RPMI7951 (cell line): ENCODE results near the gene AASDH. TPM values are rescaled to one million over a fixed set of nuclear protein-coding genes. Genes with fewer than 3 reads are reported as not detected.

Source experiments
- DNase-seq: peaks from one replicate; pipeline ENCODE4 v3.0.0-alpha.2; 2012; ENCODE audit warnings: low read depth
- total RNA-seq: library from RNA; depleted of rRNA; stranded (reverse); fragments of >200 nt; shearing (Covaris generic); gene quantifications from 2 replicates; pipeline ENCODE4 v1.2.3, GENCODE V29; 2014

Gene AASDH
- total RNA-seq, 1 experiment from 2014 or later: 10.0 TPM

DNA sequence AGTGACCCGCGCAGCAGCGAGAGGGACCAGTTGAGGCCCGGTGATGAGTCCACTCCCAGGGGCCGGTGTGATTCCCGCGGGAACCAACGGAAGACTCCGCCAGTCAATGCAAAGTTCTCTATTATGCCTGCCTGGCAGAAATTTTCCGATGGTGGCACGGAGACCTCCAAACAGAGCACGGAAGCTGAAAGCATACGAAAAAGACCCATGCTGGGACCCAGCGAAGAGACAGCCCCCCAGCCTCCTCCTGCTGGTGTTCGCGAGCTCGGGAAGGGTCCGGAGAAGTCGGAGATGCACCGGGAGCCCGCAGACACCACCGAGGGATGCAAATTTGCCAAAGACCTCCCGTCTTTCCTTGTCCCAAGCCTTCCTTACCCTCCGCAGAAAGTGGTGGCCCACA is 71.7 kb downstream of the AASDH start:
- no peak for DNase-seq

GRCh38 chr4:56315041-56315440 is 72.2 kb downstream of the AASDH start:
- DNase-seq: no peak

- no peak for DNase-seq
These were observed 72.9 kb downstream of the AASDH start for GRCh38 chr4:56314207-56314915.

GRCh38 chr4:56313132-56313531 is 74.2 kb downstream of the AASDH start:
- no peak for DNase-seq

GRCh38 chr4:56311299-56311975 is 75.9 kb downstream of the AASDH start:
- no peak for DNase-seq

DNA sequence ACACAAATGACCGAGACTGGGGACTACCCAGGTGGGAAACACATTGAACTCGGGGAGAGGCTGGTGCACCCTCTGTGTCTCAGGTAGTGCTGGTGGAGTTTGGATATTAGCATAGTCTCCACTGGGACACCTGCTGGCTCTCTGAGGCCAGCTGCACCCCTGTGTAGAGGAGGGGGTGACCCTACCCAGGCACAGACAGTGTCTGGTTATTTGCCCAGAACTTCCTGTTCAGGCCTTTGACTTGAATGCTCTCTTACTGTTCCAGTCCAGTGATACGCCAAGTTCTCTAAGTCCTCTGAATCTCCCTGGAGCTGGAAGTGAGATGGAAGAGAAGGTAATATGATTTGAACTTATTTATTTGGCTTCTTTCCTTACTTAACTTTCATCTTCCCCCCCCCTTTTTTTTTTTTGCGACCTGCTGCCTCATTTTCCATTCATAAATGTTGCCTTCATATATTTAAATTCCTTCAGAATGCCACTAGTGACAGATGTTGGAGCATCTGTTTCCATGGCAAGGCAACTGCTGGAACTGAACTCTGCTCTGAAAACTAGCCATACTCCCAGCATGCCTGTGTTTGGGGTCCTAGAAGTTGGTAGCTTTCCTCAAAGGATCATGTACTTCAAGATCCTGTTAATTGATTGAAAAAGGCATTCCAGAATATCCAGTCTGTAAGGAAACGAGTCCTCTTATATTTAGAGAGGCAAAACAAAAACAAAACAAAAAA is 76.7 kb downstream of the AASDH start:
- no peak for DNase-seq

- DNase-seq: no peak
These were observed 78.9 kb downstream of the AASDH start for GRCh38 chr4:56308384-56308783.

DNA sequence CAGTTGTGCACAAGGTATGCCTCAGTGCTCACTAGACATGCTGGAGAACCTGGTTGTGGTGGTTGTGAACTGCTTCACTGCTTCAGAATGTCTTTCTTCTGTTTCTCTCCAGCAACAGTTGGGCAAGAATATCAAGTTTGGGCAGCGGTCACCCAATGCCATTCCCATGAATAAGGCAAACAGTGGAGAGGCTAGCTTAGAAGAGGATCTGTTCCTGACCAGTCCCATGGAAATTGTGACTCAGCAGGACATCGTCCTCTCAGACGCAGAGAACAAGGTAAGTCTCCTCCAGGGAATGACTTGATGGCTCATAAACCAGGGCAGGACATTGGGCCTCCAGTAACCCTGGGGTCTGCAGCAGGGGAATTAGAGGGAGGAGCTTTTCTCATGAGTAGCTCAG is 79.9 kb downstream of the AASDH start:
- DNase-seq: peak; percentile 6

- no peak for DNase-seq
These were observed 81.9 kb downstream of the AASDH start for GRCh38 chr4:56305390-56305789.

- DNase-seq: no peak
These were observed 83.4 kb downstream of the AASDH start for GRCh38 chr4:56303921-56304320.

DNA sequence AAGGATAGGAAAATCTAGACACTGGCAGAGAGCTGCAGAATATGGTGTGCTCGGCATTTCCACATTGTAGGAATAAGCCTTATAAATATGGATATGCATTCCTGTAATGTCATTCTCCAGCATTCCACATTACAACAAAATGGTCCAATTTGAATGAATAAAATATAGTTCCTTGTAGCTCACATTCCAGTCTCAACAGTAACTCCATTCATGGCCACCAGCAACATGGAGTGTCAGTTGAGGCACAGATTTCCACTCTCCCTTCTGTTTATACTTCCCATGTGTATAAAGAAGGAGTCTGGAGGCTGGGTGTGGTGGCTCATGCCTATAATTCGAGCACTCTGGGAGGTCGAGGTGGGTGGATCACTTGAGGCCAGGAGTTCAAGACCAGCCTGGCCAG is 84.5 kb downstream of the AASDH start:
- peak; percentile 20 for DNase-seq

- no peak for DNase-seq
These were observed 85.2 kb downstream of the AASDH start for GRCh38 chr4:56301997-56302496.

- peak; percentile 73 for DNase-seq
These were observed 85.9 kb downstream of the AASDH start for GRCh38 chr4:56301181-56301996.

DNA sequence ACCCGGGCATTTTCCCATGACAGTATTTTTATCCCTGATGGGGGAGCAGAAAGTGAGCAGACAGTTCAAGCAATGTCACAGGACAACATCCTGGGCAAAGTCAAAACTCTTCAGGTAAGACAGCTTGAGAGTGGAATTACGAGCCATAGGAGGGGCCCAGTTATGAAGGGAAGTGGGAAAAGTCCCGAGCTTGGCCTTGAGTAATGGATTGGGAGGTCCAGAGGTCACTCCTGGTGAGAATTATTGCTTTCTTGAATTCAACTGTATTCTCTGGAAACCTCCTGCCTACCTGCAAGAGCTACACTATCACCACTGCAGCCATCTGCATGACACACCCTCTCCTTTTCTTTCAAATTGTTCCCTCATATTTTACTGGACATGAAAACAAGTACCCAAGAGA is 89.1 kb downstream of the AASDH start:
- DNase-seq: no peak

DNA sequence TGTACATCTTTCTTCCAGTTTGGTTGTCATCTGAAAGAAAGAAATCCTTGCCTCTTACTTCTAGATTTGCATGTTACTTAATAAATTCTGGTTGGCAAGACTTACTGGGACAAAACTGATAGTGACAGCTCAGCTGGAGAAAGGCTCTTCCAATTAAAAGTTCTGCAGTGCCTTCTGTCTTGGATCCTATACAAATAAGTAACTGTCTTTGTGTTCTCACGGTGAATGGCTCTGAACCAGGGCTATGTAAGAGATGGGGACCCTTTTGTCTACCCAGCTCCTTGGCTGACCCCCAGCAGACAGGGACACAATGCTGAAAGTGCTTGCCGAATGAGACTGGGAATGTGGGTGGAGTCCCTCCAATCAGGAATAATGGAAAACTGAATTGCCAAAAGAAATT is 89.5 kb downstream of the AASDH start:
- DNase-seq: no peak

GRCh38 chr4:56296526-56296925 is 90.8 kb downstream of the AASDH start:
- DNase-seq: no peak

- DNase-seq: no peak
These were observed 94.2 kb downstream of the AASDH start for GRCh38 chr4:56293121-56293520.

DNA sequence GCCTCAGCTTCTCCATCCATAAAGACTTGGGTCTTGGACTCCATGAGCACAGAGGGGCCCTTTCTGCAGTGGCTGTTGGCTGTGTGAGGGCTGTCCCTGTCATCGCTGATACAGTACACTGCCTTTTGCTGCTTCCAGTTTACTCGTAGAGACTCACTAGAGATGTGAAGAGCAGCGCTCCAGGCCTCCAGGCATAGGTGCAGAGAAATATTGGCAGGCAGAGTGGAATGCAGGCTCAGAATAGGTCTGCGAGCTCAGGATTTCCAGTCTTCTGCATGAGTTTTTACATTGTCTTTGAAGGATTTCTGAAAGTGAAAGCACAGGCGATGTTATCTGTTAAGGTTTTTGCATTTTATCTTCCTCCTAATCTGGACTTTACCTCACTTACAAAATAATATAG is 97.4 kb downstream of the AASDH start:
- peak; percentile 2 for DNase-seq

GRCh38 chr4:56288663-56289062 is 98.6 kb downstream of the AASDH start:
- no peak for DNase-seq
